Erythroblast (primary cell): ENCODE measurements around the gene CKS1B.

Experiments used
- GATA1 ChIP-seq: IDR thresholded peaks from 2 replicates; pipeline ENCODE4 v1.6.1; 2011; ENCODE audit warnings: low read depth, mild to moderate bottlenecking, control low read depth, low read length, moderate library complexity
- POLR2A ChIP-seq: IDR thresholded peaks from 2 replicates; pipeline ENCODE4 v1.6.1; 2011; ENCODE audit warnings: mild to moderate bottlenecking, low read length

- TF ChIP-seq POLR2A (peak; percentile 33), GATA1 (no peak)
Measured at GRCh38 chr1:155017041-155017945, 42.8 kb downstream of the CKS1B start.
